Osteoblast (primary cell): ENCODE results near the gene MS4A6A. TPM values are rescaled to one million over a fixed set of nuclear protein-coding genes. Genes with fewer than 3 reads are reported as not detected.
"Not testable (repeated sequence)": the region's sequence is repeated elsewhere in the genome, so short reads cannot be mapped to it uniquely, and the experiment has no call there.

Experiments
- DNase-seq: peaks from one replicate; pipeline ENCODE4 v3.0.0; 2011; ENCODE audit warnings: low spot score, mixed read lengths; ENCODE audit not compliant: insufficient read length; ENCODE audit errors: missing footprints
- H2AFZ ChIP-seq: 2 replicates; pipeline ENCODE4 v1.6.0; 2011; ENCODE audit warnings: mild to moderate bottlenecking, low read length
- H3K27ac ChIP-seq: 2 replicates; pipeline ENCODE4 v1.5.1; 2011; ENCODE audit warnings: mild to moderate bottlenecking, low read depth, low read length, moderate library complexity
- H3K27me3 ChIP-seq: 2 replicates; pipeline ENCODE4 v1.6.0; 2012; ENCODE audit warnings: mild to moderate bottlenecking, control low read depth, inconsistent platforms, low read length, moderate library complexity; ENCODE audit not compliant: insufficient read depth
- H3K36me3 ChIP-seq: 2 replicates; pipeline ENCODE4 v1.5.1; 2011; ENCODE audit warnings: mild to moderate bottlenecking, low read length, control low read depth, moderate library complexity; ENCODE audit not compliant: insufficient read depth
- H3K4me1 ChIP-seq: 2 replicates; pipeline ENCODE4 v1.5.1; 2011; ENCODE audit warnings: mild to moderate bottlenecking, low read length, control low read depth, moderate library complexity; ENCODE audit not compliant: insufficient read depth
- H3K4me2 ChIP-seq: 2 replicates; pipeline ENCODE4 v1.6.0; 2011; ENCODE audit warnings: mild to moderate bottlenecking, low read length; ENCODE audit not compliant: insufficient read depth
- H3K4me3 ChIP-seq: fragments of 200-600 bp; sonication (generic); 3 replicates; pipeline ENCODE4 v1.5.1; 2012; ENCODE audit warnings: mild to moderate bottlenecking, low read length, inconsistent platforms; ENCODE audit not compliant: insufficient read depth
- H3K79me2 ChIP-seq: 2 replicates; pipeline ENCODE4 v1.6.0; 2012; ENCODE audit warnings: mild to moderate bottlenecking, low read length, control low read depth, inconsistent platforms; ENCODE audit not compliant: insufficient read depth
- H3K9me3 ChIP-seq: 2 replicates; pipeline ENCODE4 v1.5.1; 2011; ENCODE audit warnings: low read depth, low read length, control low read depth
- H4K20me1 ChIP-seq: 2 replicates; pipeline ENCODE4 v1.6.0; 2012; ENCODE audit warnings: mild to moderate bottlenecking, low read length, control low read depth; ENCODE audit not compliant: insufficient read depth
- CTCF ChIP-seq: IDR thresholded peaks from 2 replicates; pipeline ENCODE4 v1.5.1; 2011; ENCODE audit warnings: mild to moderate bottlenecking, low read depth, low read length, moderate library complexity; ENCODE audit errors: extremely low read depth
- total RNA-seq: library from RNA; depleted of rRNA; stranded (reverse); fragments of >200 nt; gene quantifications from 2 replicates; pipeline ENCODE4 v1.2.3, GENCODE V29; 2012

The MS4A6A gene
- total RNA-seq, 1 donor, result under 0.01 TPM

- Histone ChIP-seq H3K9me3 (no peaks in the 10 kb centered on the region), H2AFZ (no peak overlapping the region), H4K20me1 (no peaks in the 10 kb centered on the region), H3K4me3 (no peak overlapping the region), H3K79me2 (no peaks in the 10 kb centered on the region), H3K27ac (no peak overlapping the region), H3K27me3 (no peaks in the 10 kb centered on the region), H3K36me3 (no peaks in the 10 kb centered on the region), H3K4me2 (no peak overlapping the region), H3K4me1 (no peaks in the 10 kb centered on the region)
- TF ChIP-seq CTCF, result no peak
- no peak for DNase-seq
These were observed 49.0 kb downstream of the MS4A6A start for GRCh38 chr11:60133917-60134316.

- no peaks in the 10 kb centered on the region for H4K20me1 ChIP-seq
- no peak for DNase-seq
- no peaks in the 10 kb centered on the region for H3K9me3 ChIP-seq
- TF ChIP-seq CTCF, result no peak
- H3K4me1 ChIP-seq, result no peaks in the 10 kb centered on the region
- no peak overlapping the region for H3K4me2 ChIP-seq
- H3K36me3 ChIP-seq, result no peaks in the 10 kb centered on the region
- no peak overlapping the region for H2AFZ ChIP-seq
- H3K27ac ChIP-seq, result no peak overlapping the region
- no peak overlapping the region for H3K4me3 ChIP-seq
- H3K27me3 ChIP-seq, result no peaks in the 10 kb centered on the region
- no peaks in the 10 kb centered on the region for H3K79me2 ChIP-seq
These were observed 51.0 kb downstream of the MS4A6A start for GRCh38 chr11:60131912-60132311.

- Histone ChIP-seq H3K4me3 (no peak overlapping the region), H3K36me3 (no peaks in the 10 kb centered on the region), H3K4me2 (no peak overlapping the region), H3K27ac (no peak overlapping the region), H3K4me1 (no peaks in the 10 kb centered on the region), H2AFZ (no peak overlapping the region), H3K79me2 (no peaks in the 10 kb centered on the region), H3K27me3 (no peaks in the 10 kb centered on the region), H3K9me3 (no peaks in the 10 kb centered on the region), H4K20me1 (no peaks in the 10 kb centered on the region)
- no peak for DNase-seq
- TF ChIP-seq CTCF, result no peak
These were observed 52.4 kb downstream of the MS4A6A start for GRCh38 chr11:60130496-60130895.

- DNase-seq, result no peak
- Histone ChIP-seq H3K4me2 (no peak overlapping the region), H3K36me3 (no peaks in the 10 kb centered on the region)
These were observed 53.0 kb downstream of the MS4A6A start for GRCh38 chr11:60129853-60130252.

GRCh38 chr11:60128866-60129265, 54.0 kb downstream of the MS4A6A start:
- H3K4me3 ChIP-seq, H3K9me3 ChIP-seq, H2AFZ ChIP-seq, DNase-seq, H3K4me2 ChIP-seq, H3K36me3 ChIP-seq, H3K79me2 ChIP-seq, H4K20me1 ChIP-seq, H3K27me3 ChIP-seq, H3K4me1 ChIP-seq, H3K27ac ChIP-seq: not testable (repeated sequence)

More at GRCh38 chr11:60129853-60130252, 53.0 kb downstream of the MS4A6A start:
- H3K4me1 ChIP-seq, result no peaks in the 10 kb centered on the region
- H3K4me3 ChIP-seq, result no peak overlapping the region
- TF ChIP-seq CTCF, result no peak
- H3K9me3 ChIP-seq, result no peaks in the 10 kb centered on the region
- H2AFZ ChIP-seq, result no peak overlapping the region
- no peaks in the 10 kb centered on the region for H3K79me2 ChIP-seq
- no peaks in the 10 kb centered on the region for H4K20me1 ChIP-seq
- H3K27me3 ChIP-seq, result no peaks in the 10 kb centered on the region
- no peak overlapping the region for H3K27ac ChIP-seq
